MM.1S (cell line): Measurements from ENCODE around the gene EDAR.

Source experiments
- DNase-seq: peaks from one replicate; pipeline ENCODE4 v3.0.0-alpha.2; 2015
- H2AFZ ChIP-seq: fragments of 300-600 bp; sonication (generic); 2 replicates; pipeline ENCODE4 v1.6.0; 2016; ENCODE audit warnings: antibody characterized with exemption, low read length
- H3F3A ChIP-seq: fragments of 300-600 bp; sonication (generic); 2 replicates; pipeline ENCODE4 v1.6.1; 2016; ENCODE audit warnings: mild to moderate bottlenecking, antibody characterized with exemption, low read length, moderate library complexity, mixed read lengths; ENCODE audit not compliant: insufficient read depth
- H3K27ac ChIP-seq: fragments of 300-600 bp; sonication (generic); 2 replicates; pipeline ENCODE4 v1.5.1; 2016; ENCODE audit warnings: mild to moderate bottlenecking, low read length
- H3K27me3 ChIP-seq: fragments of 300-600 bp; sonication (generic); replicated peaks from 2 replicates; pipeline ENCODE4 v1.6.0; 2016; ENCODE audit warnings: low read length; ENCODE audit not compliant: insufficient read depth
- H3K36me3 ChIP-seq: fragments of 300-600 bp; sonication (generic); replicated peaks from 2 replicates; pipeline ENCODE4 v1.6.1; 2016; ENCODE audit warnings: mild to moderate bottlenecking, low read length, mixed read lengths; ENCODE audit not compliant: insufficient read depth
- H3K4me1 ChIP-seq: fragments of 300-600 bp; sonication (generic); 2 replicates; pipeline ENCODE4 v1.6.1; 2016; ENCODE audit warnings: low read length, mixed read lengths
- H3K4me2 ChIP-seq: fragments of 300-600 bp; sonication (generic); 2 replicates; pipeline ENCODE4 v1.6.0; 2016; ENCODE audit warnings: low read depth, low read length
- H3K4me3 ChIP-seq: fragments of 300-600 bp; sonication (generic); 2 replicates; pipeline ENCODE4 v1.5.1; 2016; ENCODE audit warnings: low read length, mixed read lengths
- H3K79me2 ChIP-seq: fragments of 300-600 bp; sonication (generic); 2 replicates; pipeline ENCODE4 v1.6.1; 2016; ENCODE audit warnings: mixed run types, low read length, mixed read lengths
- H3K9ac ChIP-seq: fragments of 300-600 bp; sonication (generic); 2 replicates; pipeline ENCODE4 v1.6.1; 2016; ENCODE audit warnings: low read length, mixed read lengths
- H3K9me2 ChIP-seq: fragments of 300-600 bp; sonication (generic); replicated peaks from 2 replicates; pipeline ENCODE4 v1.6.1; 2016; ENCODE audit warnings: mild to moderate bottlenecking, low read length, mixed read lengths; ENCODE audit not compliant: insufficient read depth
- H3K9me3 ChIP-seq: fragments of 300-600 bp; sonication (generic); replicated peaks from 2 replicates; pipeline ENCODE4 v1.6.1; 2016; ENCODE audit warnings: mild to moderate bottlenecking, low read length, mixed read lengths; ENCODE audit not compliant: insufficient read depth
- H4K20me1 ChIP-seq: fragments of 300-600 bp; sonication (generic); 2 replicates; pipeline ENCODE4 v1.6.1; 2016; ENCODE audit warnings: mild to moderate bottlenecking, low read length, moderate library complexity, mixed read lengths; ENCODE audit not compliant: insufficient read depth
- EZH2 ChIP-seq: fragments of 300-600 bp; sonication (generic); optimal IDR thresholded peaks from 2 replicates; pipeline ENCODE3; 2017; ENCODE audit warnings: low read depth, mild to moderate bottlenecking, antibody characterized with exemption, low read length, mixed read lengths
- EZH2phosphoT487 ChIP-seq: fragments of 300-600 bp; sonication (generic); IDR thresholded peaks from 2 replicates; pipeline ENCODE4 v1.6.1; 2018; ENCODE audit warnings: antibody characterized with exemption, low read length
- TF ChIP-seq, protein P1 (sequence below): fragments of 300-600 bp; sonication (generic); IDR thresholded peaks from 2 replicates; pipeline ENCODE4 v1.5.1; 2016; ENCODE audit warnings: antibody characterized with exemption, low read length, mixed read lengths

EDAR gene

GRCh38 chr2:108907822-108908712, 81.0 kb downstream of the EDAR start:
- no peaks in the 10 kb centered on the region for H4K20me1 ChIP-seq
- H3K4me1 ChIP-seq, result no peaks in the 10 kb centered on the region
- H3K27me3 ChIP-seq, result no peaks in the 10 kb centered on the region
- H3K27ac ChIP-seq, result no peak overlapping the region
- H3K4me2 ChIP-seq, result no peak overlapping the region
- H3K9me3 ChIP-seq, result no peaks in the 10 kb centered on the region
- H3K79me2 ChIP-seq, result no peaks in the 10 kb centered on the region
- no peak for DNase-seq
- H3F3A ChIP-seq, result no peaks in the 10 kb centered on the region
- H3K9me2 ChIP-seq, result no peaks in the 10 kb centered on the region
- no peak overlapping the region for H2AFZ ChIP-seq
- H3K4me3 ChIP-seq, result no peak overlapping the region
- H3K9ac ChIP-seq, result no peak overlapping the region
- H3K36me3 ChIP-seq, result no peaks in the 10 kb centered on the region
- no peak for TF ChIP-seq EZH2phosphoT487
- TF ChIP-seq EZH2, result no peak
- TF ChIP-seq, protein P1, sequence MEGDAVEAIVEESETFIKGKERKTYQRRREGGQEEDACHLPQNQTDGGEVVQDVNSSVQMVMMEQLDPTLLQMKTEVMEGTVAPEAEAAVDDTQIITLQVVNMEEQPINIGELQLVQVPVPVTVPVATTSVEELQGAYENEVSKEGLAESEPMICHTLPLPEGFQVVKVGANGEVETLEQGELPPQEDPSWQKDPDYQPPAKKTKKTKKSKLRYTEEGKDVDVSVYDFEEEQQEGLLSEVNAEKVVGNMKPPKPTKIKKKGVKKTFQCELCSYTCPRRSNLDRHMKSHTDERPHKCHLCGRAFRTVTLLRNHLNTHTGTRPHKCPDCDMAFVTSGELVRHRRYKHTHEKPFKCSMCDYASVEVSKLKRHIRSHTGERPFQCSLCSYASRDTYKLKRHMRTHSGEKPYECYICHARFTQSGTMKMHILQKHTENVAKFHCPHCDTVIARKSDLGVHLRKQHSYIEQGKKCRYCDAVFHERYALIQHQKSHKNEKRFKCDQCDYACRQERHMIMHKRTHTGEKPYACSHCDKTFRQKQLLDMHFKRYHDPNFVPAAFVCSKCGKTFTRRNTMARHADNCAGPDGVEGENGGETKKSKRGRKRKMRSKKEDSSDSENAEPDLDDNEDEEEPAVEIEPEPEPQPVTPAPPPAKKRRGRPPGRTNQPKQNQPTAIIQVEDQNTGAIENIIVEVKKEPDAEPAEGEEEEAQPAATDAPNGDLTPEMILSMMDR, result no peak

DNA sequence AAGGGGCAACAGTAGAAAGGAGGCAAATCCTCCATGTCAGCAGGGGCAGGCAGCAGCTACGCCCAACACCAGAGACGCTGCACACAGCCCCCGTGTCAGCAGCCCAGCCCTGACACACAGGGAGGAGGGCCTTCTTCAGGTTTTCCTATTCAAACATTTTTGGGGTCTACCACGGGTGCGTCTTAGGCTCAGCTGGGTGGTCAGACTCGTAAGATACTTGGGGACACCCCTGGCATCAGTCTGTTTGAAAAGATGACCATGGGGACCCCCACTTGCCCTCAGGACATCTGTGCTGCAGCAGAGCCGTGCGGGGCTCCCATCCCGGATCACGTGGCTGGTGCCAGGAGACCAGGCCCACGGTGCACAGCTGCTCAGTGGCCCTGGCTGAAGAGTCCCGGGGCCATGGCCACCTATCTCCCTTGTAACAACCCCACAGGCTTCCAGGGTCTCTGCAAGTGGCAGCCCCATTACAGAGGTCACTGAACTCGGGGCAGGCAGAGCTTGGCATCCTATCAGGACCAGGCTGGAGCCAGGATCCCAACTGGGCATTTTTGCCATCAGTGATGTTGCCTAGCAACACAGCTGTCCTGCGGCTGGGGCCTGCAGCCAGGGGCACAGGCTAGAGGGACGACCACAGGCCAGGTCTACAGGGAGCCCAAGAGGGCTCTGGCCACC, 82.5 kb downstream of the EDAR start:
- no peaks in the 10 kb centered on the region for H4K20me1 ChIP-seq
- H3K27ac ChIP-seq, result no peak overlapping the region
- H3K9ac ChIP-seq, result no peak overlapping the region
- no peaks in the 10 kb centered on the region for H3K27me3 ChIP-seq
- H3K9me3 ChIP-seq, result no peaks in the 10 kb centered on the region
- no peaks in the 10 kb centered on the region for H3F3A ChIP-seq
- no peak overlapping the region for H3K4me2 ChIP-seq
- no peak overlapping the region for H2AFZ ChIP-seq
- no peak overlapping the region for H3K4me3 ChIP-seq
- no peak for DNase-seq
- no peaks in the 10 kb centered on the region for H3K9me2 ChIP-seq
- no peaks in the 10 kb centered on the region for H3K36me3 ChIP-seq
- no peaks in the 10 kb centered on the region for H3K79me2 ChIP-seq
- TF ChIP-seq EZH2phosphoT487 (no peak), EZH2 (no peak)
- TF ChIP-seq, protein P1, result no peak
- no peaks in the 10 kb centered on the region for H3K4me1 ChIP-seq

DNA sequence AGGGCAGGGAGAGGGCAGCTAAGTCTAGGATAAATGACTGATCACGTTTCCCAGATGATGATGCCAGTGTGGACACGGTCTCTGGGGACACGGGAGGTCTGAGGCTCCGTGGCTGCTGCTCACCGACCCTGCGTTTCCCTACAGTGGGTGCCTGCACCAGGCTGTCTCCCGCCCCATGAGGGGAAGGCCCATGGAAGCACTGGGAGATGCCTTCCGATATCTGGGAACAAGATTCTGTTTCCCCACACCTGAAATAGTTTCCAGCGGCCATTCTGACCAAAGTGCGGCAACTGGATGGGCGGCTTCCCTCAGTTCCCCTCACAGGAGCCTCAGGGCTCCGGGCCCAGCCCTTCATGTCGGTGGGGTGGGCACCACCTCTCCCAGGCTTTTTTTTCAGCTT, 83.1 kb downstream of the EDAR start:
- H2AFZ ChIP-seq, result no peak overlapping the region
- H3K4me3 ChIP-seq, result no peak overlapping the region
- no peaks in the 10 kb centered on the region for H3K27me3 ChIP-seq
- H3K9me2 ChIP-seq, result no peaks in the 10 kb centered on the region
- H3K36me3 ChIP-seq, result no peaks in the 10 kb centered on the region
- no peaks in the 10 kb centered on the region for H3F3A ChIP-seq
- H3K79me2 ChIP-seq, result no peaks in the 10 kb centered on the region
- TF ChIP-seq, protein P1, result no peak
- no peak overlapping the region for H3K9ac ChIP-seq
- H3K4me2 ChIP-seq, result no peak overlapping the region
- DNase-seq, result no peak
- no peaks in the 10 kb centered on the region for H4K20me1 ChIP-seq
- no peaks in the 10 kb centered on the region for H3K9me3 ChIP-seq
- no peak overlapping the region for H3K27ac ChIP-seq
- H3K4me1 ChIP-seq, result no peaks in the 10 kb centered on the region
